Measurements from ENCODE around the gene RAD54L2.
"Not testable (repeated sequence)": the region's sequence is repeated elsewhere in the genome, so short reads cannot be mapped to it uniquely, and the experiment has no call there.

Gene RAD54L2, protein sequence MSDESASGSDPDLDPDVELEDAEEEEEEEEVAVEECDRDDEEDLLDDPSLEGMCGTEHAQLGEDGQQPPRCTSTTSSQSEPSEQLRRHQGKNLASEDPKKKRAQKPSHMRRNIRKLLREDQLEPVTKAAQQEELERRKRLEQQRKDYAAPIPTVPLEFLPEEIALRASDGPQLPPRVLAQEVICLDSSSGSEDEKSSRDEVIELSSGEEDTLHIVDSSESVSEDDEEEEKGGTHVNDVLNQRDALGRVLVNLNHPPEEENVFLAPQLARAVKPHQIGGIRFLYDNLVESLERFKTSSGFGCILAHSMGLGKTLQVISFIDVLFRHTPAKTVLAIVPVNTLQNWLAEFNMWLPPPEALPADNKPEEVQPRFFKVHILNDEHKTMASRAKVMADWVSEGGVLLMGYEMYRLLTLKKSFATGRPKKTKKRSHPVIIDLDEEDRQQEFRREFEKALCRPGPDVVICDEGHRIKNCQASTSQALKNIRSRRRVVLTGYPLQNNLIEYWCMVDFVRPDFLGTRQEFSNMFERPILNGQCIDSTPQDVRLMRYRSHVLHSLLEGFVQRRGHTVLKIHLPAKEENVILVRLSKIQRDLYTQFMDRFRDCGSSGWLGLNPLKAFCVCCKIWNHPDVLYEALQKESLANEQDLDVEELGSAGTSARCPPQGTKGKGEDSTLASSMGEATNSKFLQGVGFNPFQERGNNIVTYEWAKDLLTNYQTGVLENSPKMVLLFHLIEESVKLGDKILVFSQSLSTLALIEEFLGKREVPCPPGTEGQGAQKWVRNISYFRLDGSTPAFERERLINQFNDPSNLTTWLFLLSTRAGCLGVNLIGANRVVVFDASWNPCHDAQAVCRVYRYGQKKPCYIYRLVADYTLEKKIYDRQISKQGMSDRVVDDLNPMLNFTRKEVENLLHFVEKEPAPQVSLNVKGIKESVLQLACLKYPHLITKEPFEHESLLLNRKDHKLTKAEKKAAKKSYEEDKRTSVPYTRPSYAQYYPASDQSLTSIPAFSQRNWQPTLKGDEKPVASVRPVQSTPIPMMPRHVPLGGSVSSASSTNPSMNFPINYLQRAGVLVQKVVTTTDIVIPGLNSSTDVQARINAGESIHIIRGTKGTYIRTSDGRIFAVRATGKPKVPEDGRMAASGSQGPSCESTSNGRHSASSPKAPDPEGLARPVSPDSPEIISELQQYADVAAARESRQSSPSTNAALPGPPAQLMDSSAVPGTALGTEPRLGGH (N-terminal part only)

DNA sequence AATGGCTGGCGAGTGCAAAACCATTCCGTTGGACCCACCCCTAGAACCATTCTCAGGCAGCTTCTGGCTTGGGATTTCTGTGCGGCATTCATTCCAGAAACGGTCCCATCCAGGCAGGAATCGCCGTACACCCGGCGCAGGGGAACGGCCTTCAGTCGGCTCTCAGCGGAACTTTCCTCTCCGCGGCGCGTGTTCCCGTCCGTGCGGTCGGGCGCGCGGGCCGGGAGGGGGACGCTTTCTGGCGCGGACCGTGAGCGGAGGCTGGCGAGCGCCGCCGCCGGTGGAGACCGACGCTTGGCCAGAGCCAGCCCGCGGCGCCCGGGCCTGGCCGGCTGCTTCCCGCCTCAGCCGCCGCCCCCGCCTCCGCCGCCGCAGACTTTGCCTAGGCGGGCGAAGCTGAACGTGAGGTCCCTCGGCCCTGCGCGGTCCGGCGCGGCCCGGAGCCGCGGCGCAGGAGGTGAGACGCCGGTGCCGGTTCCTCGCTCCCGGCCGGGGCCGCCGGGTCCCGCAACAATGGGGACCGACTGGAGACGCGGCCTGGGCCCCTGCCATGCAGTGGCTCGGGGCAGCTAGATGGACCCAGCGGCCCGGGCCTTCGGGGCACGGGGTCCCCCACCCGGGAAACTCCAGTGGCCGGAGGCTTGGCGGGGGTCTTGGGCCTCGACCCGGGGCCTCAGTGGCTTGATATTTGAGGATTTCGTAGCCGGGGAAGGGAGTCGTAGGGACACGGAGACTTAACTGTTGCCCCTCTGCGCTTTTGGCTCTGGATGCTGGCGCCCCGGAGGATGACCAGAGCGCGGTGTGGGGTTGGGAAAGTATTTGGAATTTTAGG is at the start of gene RAD54L2:
Gene RAD54L2, plus strand, starts transcription at position 261 of the 832 bp plus-strand sequence. CDS start 51,702 bp downstream, outside the sequence.
- DNase-seq (ENCODE audit: low spot score), result peak; percentile 79

DNA sequence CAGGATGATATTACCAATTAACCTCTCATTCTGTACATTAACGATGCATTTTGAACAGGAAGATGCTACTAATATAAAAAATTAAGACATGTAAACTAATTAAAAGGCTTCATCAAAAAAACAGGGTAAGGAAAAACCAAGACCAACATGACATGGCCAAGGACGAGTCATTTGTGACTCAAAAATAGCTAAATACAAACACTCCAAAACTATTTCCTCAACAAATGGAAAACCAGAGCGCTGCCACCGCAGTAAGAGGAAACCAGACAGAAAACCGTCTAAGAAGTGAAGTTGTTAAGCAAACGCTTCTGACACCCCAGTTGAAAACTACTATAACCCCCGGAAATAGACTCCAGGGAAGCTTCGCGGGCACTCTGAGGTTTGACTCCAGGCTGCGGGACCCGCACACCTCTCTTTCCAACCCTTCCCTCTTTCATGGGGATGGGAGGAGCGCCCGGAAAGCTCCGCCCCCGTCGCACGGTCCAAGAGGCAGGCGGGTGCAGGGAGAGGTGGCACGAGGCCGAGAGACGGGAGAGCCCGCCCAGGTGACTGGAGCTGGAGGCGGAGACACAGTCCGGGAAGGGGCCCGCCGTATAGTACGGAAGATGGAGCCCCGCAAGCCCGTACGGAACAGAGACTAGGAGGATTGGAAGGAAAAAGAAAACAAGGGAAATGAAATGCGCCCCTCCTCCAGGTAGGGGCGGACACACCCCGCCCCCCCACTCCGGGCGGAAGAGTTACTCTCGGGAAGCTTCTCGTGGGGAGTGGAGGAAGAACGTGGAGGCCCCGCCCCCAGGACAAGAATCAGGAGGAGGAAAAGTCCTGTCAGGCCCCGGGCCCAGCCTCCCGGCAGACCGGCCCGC is 39.4 kb upstream of the RAD54L2 start:
- peak; percentile 82 for DNase-seq (ENCODE audit: low spot score)

DNA sequence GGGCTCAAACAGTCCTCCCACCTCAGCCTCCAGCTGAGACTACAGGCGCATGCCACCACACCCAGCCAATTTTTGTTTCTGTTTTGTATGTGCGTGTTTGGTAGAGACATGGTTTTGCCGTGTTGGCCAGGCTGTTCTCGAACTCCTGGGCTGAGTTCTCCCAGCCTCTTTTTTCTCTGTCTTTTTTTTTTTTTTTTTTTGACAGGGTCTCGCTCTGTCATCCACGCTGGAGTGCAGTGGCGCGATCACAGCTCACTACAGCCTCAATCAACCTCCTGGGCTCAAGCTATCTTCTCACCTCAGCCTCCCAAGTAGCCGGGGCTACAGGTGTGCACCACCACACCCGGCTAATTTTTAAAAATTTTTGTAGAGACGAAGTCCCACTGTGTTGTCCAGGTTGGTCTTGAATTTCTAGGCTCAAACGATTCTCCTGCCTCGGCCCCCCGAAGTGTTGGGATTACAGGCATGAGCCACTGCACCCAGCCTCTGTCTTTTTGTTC is 37.8 kb upstream of the RAD54L2 start:
- no peak for DNase-seq (ENCODE audit: low spot score)

DNA sequence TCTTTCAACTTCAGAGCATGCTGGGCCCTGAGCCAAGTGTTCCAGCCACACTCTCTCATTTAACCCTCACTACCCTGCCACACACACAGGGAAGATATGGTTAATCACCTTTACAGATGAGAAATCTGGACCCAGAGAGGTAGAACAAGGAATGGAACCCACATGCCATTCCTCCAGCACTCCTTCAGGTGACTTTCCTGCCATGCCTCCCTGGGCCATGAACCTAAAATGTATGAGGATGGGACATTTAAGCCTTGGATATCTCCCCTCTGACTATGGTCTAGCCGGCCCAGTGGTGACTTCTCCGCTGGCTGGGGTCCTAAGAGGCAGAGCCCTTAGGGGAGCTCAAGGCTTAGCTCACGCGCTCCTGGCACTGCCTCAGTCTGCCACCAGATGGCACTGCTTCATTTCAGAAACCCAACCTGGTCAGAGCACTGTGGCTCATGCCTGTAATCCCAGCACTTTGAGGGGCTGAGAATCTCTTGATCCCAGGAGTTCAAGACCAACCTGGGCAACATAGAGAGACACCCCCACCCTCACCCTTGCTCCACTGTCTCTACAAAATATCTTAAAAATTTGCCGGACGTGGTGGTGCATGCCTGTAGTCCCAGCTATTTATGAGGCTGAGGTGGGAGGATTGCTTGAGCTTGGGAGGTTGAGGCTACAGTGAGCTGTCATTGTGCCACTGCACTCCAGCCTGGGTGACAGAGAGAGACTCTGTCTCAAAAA is 36.5 kb upstream of the RAD54L2 start:
- DNase-seq (ENCODE audit: low spot score), result peak; percentile 84

DNA sequence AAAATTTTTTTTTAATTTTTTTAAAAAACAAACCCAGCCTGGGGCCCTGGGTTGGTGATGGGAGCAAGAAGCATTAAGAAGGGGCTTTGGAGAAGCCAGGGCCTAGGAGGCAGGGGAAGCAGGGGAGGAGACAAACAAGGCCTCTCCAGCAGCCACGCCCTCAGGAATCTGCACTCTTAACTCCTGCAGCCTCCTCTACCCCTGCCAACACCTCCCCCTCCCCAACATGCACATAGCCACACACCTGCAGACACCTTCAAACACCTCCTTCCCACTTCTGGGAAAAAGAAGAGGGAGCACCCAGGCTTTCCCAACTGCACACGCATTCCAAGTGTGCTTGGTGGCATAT is 36.0 kb upstream of the RAD54L2 start:
- no peak for DNase-seq (ENCODE audit: low spot score)

DNA sequence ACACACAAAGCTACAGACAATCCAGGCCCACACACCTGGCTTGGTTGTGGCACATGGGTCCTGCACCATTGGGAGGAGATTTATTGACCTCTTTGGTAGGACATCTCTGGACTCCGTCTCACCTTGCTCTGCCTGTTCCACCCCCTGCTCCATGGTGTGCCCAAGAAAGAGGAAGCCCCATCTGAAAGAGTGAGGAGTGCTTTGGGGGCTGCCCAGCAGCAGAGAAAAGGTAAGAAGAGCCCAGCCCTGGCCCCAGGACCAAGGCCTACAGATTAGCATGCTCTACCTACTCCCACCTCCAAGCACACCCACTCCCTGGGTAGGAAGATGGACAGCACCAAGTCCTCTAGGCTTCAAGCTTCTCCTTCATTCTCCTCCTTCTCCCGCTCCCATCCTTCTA is 35.5 kb upstream of the RAD54L2 start:
- no peak for DNase-seq (ENCODE audit: low spot score)

DNA sequence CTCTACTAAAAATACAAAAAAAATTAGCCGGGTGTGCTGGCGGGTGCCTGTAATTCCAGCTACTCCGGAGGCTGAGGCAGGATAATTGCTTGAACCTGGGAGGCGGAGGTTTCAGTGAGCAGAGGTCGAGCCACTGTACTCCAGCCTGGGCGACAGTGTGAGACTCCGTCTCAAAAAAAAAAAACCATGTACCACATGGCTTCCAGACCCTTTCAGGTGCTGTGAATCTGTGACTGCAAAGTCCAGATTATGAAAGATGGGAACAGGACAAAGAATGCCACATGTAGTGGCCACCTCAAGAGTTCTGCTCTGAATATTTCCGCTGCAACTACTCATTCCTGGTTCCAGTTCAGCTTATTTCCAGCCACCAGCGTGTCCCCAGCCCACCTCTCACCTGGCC is 30.3 kb upstream of the RAD54L2 start:
- DNase-seq (ENCODE audit: low spot score), result no peak

DNA sequence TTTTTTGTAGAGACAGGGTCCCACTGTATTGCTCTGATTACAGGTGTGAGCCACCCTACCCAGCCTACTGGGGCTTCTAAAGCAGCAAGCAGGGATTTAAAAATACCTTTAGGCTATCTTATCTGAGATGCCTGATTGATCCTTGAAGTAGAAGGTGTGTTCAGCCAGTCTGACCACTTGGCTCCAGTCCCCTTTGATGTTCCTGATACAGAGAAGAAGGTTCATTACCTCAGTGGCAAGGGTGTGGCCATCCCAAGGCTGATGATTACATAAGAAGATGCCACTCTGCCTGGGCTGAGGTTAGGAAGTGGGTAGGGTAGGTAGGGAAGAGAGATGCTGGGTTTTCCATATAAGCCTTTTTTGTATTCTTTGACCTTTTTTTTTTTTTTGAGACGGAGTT is 27.5 kb upstream of the RAD54L2 start:
- no peak for DNase-seq (ENCODE audit: low spot score)

DNA sequence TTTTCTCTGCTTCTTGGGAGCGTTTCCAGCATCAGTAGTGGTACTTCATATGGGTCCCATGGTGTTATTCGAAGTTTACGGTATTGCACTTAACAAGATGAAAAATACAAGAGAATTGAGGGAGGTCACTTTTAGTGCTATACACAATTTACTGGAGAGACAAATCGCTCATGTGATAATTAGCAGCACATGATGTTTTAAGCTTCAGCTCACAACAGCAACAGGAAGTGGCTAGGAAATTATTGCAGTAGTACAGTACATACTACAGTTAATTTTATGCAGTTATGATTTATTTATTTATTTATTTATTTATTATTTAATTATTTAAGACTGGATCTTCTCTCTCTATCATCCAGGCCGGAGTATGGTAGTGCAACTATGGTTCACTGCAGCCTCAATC is 24.3 kb upstream of the RAD54L2 start:
- DNase-seq (ENCODE audit: low spot score), result no peak

DNA sequence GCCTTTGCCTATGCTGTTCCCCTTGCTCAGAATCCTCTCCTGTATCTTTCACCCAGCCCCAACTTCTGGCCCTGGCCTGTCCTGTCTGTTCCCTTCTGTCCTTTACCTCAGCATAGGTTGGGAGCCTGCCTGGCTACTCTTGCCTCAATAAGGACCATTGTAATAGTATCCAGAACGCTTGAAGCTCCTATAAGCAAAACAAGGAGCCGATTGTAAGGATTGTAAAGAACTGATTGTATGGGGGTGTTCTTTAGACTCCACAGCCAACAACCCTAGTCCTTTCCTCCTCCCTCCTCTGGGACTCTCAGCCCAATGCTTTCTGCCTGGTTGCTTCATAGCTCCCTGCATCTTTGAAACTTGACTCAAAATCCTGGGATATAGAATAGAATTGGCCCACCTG is 18.7 kb upstream of the RAD54L2 start:
- no peak for DNase-seq (ENCODE audit: low spot score)

DNA sequence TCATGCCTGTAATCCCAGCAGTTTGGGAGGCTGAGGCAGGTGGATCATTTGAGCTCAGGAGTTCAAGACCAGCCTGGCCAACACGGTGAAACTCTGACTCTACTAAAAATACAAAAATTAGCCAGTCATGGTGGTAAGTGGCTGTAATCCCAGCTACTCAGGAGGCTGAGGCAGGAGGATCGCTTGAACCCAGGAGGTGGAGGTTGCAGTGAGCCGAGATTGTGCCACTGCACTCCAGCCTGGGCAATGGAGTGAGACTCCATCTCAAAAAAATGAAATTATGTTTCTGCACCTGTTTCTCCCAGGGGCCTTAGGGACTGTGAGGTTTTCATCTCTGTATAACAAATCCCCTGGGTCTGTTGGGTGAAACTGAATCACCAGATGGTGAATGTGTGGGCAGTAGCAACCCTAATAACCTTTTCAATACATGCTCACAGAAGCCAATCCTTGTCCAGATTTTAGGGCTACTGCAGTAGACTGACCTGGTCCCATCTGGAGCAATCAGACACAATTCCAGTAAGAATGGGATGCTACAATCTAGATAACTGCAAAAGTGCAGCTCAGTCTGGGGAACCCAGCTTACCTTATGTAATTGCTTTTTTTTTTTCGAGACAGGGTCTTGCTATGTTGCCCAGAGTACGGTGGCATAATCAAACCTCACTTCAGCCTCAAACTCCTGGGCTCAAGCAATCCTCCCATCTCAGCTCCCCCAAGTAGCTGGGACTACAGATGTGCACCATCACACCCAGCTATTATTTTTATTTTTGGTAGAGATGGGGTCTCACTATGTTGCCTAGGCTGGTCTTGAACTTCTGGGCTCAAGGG is 17.4 kb upstream of the RAD54L2 start:
- DNase-seq (ENCODE audit: low spot score), result not testable (repeated sequence)

DNA sequence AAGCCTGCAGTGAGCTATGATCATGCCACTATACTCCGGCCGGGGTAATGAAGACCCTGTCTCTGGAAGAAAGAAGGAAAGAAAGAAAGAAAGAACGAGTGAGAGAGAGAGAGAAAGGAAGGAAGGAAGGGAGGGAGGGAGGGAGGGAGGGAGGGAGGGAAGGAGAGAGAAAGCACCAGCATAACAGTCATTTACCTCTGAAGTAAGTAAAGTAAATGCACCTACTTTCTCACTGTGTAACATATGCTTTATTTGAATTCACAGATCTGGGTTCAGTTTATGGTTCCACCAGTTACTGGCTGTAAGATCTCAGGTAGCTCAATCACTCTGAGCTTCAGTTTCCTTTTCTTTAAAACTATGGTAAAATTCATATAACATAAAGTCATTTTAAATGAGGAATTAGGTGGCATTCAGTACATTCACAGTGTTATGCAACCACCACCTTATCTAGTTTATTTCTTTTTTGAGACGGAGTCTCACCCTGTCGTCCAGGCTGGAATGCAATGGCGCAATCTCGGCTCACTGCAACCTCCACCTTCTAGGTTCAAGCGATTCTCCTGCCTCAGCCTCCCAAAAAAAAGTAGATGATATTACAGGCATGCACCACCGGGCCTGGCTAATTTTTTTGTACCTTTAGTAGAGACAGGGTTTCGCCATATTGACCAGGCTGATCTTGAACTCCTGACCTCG is 16.1 kb upstream of the RAD54L2 start:
- DNase-seq (ENCODE audit: low spot score), result no peak

DNA sequence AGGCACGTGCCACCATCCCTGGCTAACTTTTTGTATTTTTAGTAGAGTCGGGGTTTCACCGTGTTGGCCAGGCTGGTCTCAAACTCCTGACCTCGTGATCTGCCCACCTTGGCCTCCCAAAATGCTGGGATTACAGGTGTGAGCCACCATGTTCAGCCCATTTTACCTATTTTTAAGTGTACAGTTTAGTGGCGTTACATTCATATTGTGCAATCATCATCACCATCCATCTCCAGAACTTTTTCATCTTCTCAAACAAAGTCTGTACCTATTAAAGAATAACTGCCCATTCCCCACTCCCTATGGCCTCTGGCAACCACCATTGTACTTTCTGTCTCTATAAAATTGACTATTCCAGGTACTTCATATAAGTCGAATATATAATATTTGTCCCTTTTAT is 13.6 kb upstream of the RAD54L2 start:
- not testable (repeated sequence) for DNase-seq (ENCODE audit: low spot score)

DNA sequence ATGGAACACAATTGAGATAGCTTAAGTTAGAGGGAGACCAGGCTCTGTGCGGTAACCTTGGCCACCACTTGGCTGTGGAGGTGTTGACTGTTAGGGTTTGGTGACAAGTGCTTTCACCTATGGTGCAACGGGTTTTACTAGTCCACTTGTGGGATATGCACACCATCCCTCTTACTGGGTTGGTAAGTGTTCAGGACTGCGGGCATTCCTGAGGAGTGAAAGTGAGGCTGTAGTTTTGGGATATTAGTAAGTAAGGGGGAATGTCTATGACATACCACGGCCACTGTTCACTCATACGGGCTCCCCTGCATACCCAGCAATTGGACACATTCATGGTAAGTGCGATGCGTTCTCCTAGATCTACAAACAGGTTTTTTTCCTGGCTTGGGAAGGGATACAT is 8.0 kb upstream of the RAD54L2 start:
- DNase-seq (ENCODE audit: low spot score), result no peak

DNA sequence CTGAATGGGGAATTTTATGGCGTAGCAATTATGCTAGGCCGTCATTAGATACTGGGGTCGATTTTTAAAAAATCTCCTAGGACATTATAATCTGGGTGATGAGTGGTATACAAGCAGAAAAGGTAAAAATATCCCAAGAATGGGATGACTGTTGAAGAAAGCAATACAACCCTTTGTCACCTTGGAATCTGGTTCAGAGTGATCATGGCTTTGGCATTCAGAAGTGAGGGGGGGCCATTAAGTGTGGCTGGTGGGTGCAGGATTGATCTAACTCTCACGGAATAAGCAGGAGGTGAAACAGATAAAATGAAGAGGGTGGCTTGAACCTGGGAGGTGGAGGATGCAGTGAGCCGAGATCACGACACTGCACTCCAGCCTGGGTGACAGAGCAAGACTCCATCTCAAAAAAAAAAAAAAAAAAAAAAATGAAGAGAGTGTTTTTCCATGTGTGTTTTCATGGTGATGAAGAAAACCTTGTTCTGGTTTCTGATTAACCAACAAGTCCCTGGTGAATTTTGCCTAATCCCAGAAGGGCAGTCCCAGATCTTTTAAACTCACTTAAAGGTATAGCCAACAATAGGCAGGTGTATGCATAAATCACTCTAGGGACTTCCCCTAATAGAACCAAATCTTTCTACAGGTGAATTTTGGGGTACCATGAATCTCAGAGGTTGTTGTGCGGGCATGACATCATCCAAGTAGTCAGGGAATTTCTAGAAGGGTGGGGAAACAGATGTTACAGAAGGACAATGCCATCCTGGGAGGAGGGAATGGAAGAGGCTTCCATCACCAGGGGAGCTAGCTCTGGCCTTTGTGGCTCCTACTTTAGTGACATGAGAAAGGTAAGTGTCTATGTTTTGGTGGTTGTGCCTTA is 3.1 kb upstream of the RAD54L2 start:
- no peak for DNase-seq (ENCODE audit: low spot score)

DNA sequence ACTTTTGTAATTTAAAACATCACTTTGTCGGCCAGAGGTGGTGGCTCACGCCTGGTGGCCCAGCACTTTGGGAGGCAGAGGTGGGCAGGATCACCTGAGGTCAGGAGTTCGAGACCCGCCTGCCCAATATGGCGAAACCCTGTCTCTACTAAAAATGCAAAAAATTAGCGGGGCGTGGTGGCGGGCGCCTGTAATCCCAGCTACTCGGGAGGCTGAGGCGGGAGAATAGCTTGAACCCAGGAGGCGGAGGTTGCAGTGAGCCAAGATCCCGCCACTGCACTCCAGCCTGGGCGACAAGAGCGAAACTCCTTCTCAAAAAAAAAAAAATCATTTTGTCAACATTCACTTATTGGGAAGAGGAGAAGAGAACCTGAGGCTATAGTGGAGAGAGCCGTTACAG is 888 bp upstream of the RAD54L2 start:
- DNase-seq (ENCODE audit: low spot score), result not testable (repeated sequence)

DNA sequence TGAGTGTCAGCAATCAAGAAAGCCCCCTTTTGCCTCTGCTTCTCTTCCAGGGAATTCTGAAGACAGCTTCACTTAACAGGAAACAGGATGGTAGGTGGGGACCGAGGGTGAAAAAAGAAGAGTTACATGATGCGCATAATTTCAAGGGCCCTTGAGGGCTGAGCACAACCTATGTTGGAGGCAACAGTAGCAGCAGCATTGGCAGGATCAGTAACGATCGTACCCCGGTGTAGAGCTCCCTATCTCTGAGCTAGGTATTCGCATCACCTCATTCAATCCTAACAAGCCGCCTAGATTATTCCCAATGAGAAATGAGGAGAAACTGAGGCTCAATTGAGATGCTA is 432 bp upstream of the RAD54L2 start:
- DNase-seq (ENCODE audit: low spot score), result no peak

Measured in CD4-positive, alpha-beta T cell treated with Interleukin-2 at 100 ng/mL for 4 hours (primary cell).